ENCODE results near the gene BTBD8. TPM values are rescaled to one million over a fixed set of nuclear protein-coding genes. Genes with fewer than 3 reads are reported as not detected.

The BTBD8 gene
- total RNA-seq, 1 experiment from 2014 or later = 2.8 TPM

DNA sequence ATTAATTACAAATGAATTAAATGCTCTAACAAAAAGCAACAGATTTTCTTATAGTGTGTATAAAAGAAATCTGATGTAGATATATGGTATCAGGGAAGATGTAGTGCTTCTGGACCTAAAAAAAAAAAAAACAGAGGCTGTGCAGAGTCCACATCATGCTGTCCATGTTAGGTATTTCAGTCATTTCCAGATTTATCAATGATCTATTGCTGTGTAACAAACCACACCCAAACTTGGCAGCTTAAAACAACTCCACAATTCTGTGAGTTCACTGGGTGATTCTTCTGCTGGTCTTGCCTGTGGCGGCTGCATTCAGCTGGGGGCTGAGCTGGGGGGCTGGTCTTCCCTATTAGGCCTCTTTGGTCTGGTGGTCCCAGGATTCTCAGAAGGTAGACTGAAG is 85.2 kb downstream of the BTBD8 start:
- H3K27ac ChIP-seq (ENCODE audit: low read depth, low read length) = no peak overlapping the region
- ChIA-PET RAD21 (ENCODE audit: low non-redundant PET in 1 of 2, low total read pairs in 2 of 2, uncharacterized antibody in 2 of 2, unreplicated experiment in 2 of 2) (no interaction called here), POLR2A (no interaction called here)

More for the DNA sequence above, 85.2 kb downstream of the BTBD8 start:
- Histone ChIP-seq H3K9ac (ENCODE audit: low read length) (no peak overlapping the region), H3K79me2 (ENCODE audit: insufficient read depth, low read length) (no peaks in the 10 kb centered on the region), H3K9me2 (ENCODE audit: insufficient read depth) (no peaks in the 10 kb centered on the region), H3K4me1 (ENCODE audit: control insufficient read depth in 1 of 2, insufficient read depth in 2 of 2, low read length in 2 of 2) (no peaks in the 10 kb centered on the region), H4K20me1 (ENCODE audit: insufficient read depth) (no peaks in the 10 kb centered on the region), H3K27me3 (ENCODE audit: insufficient read depth, low read length) (no peaks in the 10 kb centered on the region), H3K4me2 (ENCODE audit: low read length) (no peak overlapping the region), H3K9me3 (ENCODE audit: control insufficient read depth in 1 of 2, insufficient read depth in 1 of 2, low read depth in 1 of 2, low read length in 2 of 2) (no peaks in the 10 kb centered on the region), H2AFZ (ENCODE audit: low read depth, low read length, poor library complexity, severe bottlenecking) (no peak overlapping the region), H3K4me3 (replicated peaks in 1 of 2; ENCODE audit: low read depth in 1 of 2, low read length in 2 of 2) (no peak overlapping the region), H3K36me3 (ENCODE audit: control insufficient read depth in 1 of 2, insufficient read depth in 2 of 2, low read length in 2 of 2) (no peaks in the 10 kb centered on the region)
- intact Hi-C loops (cut with micrococcal nuclease) = no loop called here
- no peak for ATAC-seq
- TF ChIP-seq ELF1 (IDR thresholded peaks at IDR 0.05; ENCODE audit: borderline replicate concordance, low read depth) (no peak), EZH2 (IDR thresholded peaks at IDR 0.05) (no peak), CEBPB (IDR thresholded peaks at IDR 0.05; ENCODE audit: low read depth) (no peak), SRF (IDR thresholded peaks at IDR 0.05; ENCODE audit: low read depth) (no peak), CBX3 (IDR thresholded peaks at IDR 0.05; ENCODE audit: low read depth) (no peak), EGR1 (IDR thresholded peaks at IDR 0.05; ENCODE audit: low read depth) (no peak), POLR2AphosphoS5 (IDR thresholded peaks at IDR 0.05; ENCODE audit: low read depth, low read length) (no peak), ATF3 (IDR thresholded peaks at IDR 0.05) (no peak), SIN3A (IDR thresholded peaks at IDR 0.05; ENCODE audit: low read depth) (no peak), YY1 (IDR thresholded peaks at IDR 0.05; ENCODE audit: extremely low read depth, insufficient replicate concordance, low read depth, low read length) (no peak), SP1 (IDR thresholded peaks at IDR 0.05; ENCODE audit: low read depth) (no peak), REST (IDR thresholded peaks at IDR 0.05; ENCODE audit: low read depth) (no peak)
- TF ChIP-seq, protein P1, sequence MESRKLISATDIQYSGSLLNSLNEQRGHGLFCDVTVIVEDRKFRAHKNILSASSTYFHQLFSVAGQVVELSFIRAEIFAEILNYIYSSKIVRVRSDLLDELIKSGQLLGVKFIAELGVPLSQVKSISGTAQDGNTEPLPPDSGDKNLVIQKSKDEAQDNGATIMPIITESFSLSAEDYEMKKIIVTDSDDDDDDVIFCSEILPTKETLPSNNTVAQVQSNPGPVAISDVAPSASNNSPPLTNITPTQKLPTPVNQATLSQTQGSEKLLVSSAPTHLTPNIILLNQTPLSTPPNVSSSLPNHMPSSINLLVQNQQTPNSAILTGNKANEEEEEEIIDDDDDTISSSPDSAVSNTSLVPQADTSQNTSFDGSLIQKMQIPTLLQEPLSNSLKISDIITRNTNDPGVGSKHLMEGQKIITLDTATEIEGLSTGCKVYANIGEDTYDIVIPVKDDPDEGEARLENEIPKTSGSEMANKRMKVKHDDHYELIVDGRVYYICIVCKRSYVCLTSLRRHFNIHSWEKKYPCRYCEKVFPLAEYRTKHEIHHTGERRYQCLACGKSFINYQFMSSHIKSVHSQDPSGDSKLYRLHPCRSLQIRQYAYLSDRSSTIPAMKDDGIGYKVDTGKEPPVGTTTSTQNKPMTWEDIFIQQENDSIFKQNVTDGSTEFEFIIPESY (IDR thresholded peaks at IDR 0.05; ENCODE audit: extremely low read depth, insufficient replicate concordance, low read length) = no peak
- TF ChIP-seq, protein P2, sequence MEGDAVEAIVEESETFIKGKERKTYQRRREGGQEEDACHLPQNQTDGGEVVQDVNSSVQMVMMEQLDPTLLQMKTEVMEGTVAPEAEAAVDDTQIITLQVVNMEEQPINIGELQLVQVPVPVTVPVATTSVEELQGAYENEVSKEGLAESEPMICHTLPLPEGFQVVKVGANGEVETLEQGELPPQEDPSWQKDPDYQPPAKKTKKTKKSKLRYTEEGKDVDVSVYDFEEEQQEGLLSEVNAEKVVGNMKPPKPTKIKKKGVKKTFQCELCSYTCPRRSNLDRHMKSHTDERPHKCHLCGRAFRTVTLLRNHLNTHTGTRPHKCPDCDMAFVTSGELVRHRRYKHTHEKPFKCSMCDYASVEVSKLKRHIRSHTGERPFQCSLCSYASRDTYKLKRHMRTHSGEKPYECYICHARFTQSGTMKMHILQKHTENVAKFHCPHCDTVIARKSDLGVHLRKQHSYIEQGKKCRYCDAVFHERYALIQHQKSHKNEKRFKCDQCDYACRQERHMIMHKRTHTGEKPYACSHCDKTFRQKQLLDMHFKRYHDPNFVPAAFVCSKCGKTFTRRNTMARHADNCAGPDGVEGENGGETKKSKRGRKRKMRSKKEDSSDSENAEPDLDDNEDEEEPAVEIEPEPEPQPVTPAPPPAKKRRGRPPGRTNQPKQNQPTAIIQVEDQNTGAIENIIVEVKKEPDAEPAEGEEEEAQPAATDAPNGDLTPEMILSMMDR (IDR thresholded peaks at IDR 0.05 in 2 of 3, conservative IDR thresholded peaks at IDR 0.05 in 1 of 3; ENCODE audit: borderline replicate concordance in 1 of 3, insufficient read depth in 1 of 3, low read depth in 2 of 3, low read length in 2 of 3) = no peak
- CTCF ChIA-PET = no interaction called here
- DNase-seq (ENCODE audit: low read depth, low spot score) = no peak
- BruUV-seq (replicated peaks) = no TSS peak

Measured in HCT116 (cell line).